SH-SY5Y (cell line): ENCODE data around the gene SEPTIN2.

ENCODE experiments used
- GATA2 ChIP-seq: IDR thresholded peaks from 2 replicates; pipeline ENCODE4 v1.6.1; 2011; ENCODE audit warnings: mild to moderate bottlenecking, low read depth, low read length
- GATA3 ChIP-seq: IDR thresholded peaks from 2 replicates; pipeline ENCODE4 v1.6.1; 2011; ENCODE audit warnings: low read depth, mild to moderate bottlenecking, low read length, moderate library complexity

SEPTIN2 gene

DNA sequence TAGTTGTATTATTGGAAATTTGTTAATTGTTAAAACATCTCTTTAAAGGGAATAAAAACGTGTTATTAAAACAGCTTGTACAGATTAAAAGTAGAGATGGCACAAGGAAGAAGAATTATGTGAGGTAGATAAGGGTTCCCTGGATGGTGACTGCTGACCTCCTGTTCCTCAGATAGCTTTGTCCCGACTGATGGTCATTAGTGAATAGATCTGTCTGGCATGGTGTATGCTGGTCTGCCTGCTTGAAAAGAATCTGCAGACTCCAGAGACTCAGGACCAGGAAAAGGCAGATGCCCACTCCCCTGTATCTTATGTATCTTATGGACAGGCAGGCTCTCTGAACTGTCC, 34.8 kb downstream of the SEPTIN2 start:
- no peak for TF ChIP-seq GATA3
- TF ChIP-seq GATA2: no peak

DNA sequence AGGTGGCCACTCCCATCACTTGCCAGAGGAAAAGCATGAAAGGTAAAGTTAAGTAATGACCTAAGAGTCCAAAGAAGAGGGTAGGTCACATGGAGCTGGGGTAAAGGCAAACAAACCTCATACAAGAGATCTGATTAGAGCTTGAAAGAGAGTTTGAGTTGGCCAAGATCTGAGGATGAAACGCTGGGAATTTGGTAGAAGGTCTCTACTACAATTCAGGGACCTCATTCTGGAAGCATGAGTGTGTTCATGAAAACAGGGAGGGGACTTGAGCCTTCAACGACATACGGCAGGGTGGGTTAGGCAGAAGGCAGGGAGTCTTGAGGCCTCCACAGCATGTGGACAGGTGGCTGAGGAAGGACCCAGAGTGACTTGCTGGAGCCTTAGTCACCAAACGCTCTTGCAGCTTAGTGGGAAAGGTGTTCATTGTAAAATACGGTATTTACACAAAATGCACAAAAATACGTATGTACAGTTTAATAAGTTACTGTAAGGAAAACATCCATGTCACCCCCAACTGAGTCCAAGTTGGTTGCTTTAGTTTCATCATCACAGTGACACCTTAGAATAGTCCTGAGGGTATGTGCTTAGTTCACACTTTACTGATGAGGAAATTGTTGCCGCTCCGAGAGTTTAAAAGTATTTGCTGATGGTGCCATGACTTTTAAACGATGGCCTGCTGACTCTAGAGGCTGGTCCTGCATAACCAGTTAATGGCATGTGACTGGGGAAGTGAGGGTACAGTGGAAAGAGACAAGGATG, 35.3 kb downstream of the SEPTIN2 start:
- TF ChIP-seq GATA2 (no peak), GATA3 (no peak)

DNA sequence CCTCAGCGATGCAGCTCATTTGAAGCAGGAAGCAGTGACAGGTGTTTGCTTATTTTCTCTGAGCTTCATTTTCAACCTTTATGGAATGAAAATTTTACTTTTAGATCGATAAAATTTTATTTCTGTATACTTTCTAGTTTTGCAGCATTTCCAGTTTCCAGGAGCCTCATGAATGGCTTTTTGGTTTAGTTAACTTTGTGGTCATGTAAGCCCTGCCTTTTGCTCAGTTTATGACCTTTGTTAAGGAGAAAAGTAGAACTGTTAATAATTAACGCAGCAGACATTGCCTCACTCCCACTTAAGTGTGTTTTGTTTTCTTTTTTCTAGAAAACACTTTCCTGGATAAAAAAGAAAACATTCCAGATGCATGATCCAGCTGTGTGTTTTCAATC, 35.9 kb downstream of the SEPTIN2 start:
- TF ChIP-seq GATA2 (no peak), GATA3 (no peak)

DNA sequence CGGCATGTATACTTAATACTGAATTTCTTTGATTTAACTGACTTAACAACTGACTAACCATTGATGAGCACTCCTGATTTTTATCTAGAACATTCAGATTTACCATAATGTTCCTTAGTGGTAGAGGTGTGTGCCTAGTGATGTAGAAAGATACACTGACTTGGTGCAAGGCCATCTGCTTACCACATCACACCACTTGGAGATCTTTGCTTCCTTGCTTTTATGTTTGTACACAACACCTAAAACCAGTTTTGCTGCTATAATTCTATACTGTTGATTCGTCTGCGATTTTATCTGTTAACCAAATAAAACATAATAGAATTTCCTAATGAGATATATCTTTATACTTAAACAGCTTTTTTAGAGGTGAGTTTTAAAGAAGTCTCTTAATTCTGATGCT, 36.5 kb downstream of the SEPTIN2 start:
- TF ChIP-seq GATA2: no peak
- no peak for TF ChIP-seq GATA3

DNA sequence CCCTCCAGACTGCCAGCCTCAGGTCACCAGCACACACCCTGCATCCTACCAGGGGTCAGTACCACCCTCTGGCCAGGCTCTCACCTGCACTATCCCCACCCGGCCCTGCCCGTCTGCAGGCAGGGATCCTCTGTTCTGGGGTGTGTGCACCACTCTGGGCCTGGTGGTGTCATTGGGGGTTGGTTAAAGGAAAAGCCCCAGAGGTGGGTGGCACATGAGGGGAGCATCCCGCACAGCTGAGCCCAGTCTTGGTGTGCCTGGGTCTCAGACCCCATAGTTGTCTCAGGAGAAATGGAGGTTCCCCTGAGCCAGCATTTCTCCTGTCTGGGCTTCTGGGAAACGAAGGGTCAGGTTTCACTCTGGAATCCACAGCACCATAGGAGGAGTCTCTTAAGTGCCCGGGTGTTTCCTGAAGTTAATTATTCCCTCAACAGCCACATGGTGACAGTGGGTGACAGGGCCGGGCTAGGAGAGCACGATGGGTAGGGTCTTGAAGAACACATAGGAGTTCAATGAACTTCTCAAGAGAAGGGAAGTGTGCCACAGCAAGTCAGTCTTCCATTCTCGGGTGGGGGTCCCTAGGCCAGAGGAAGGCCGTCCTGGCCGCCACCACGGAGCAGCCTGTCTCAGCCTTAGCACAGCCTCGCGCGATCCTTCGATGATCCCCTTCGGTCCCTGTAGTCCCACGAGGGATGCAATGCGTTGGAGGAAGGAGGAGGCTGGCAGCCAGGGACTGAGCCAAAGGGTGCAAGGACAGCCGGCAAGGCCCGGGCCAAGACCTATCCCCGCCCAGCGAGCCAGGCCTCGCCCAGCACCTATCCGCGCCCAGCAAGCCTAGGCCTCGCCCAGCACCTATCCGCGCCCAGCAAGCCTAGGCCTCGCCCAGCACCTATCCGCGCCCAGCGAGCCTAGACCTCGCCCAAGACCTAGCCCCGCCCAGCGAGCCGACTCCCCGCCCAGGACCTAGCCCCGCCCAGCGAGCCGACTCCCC, 39.2 kb downstream of the SEPTIN2 start:
- TF ChIP-seq GATA3 (no peak), GATA2 (no peak)

DNA sequence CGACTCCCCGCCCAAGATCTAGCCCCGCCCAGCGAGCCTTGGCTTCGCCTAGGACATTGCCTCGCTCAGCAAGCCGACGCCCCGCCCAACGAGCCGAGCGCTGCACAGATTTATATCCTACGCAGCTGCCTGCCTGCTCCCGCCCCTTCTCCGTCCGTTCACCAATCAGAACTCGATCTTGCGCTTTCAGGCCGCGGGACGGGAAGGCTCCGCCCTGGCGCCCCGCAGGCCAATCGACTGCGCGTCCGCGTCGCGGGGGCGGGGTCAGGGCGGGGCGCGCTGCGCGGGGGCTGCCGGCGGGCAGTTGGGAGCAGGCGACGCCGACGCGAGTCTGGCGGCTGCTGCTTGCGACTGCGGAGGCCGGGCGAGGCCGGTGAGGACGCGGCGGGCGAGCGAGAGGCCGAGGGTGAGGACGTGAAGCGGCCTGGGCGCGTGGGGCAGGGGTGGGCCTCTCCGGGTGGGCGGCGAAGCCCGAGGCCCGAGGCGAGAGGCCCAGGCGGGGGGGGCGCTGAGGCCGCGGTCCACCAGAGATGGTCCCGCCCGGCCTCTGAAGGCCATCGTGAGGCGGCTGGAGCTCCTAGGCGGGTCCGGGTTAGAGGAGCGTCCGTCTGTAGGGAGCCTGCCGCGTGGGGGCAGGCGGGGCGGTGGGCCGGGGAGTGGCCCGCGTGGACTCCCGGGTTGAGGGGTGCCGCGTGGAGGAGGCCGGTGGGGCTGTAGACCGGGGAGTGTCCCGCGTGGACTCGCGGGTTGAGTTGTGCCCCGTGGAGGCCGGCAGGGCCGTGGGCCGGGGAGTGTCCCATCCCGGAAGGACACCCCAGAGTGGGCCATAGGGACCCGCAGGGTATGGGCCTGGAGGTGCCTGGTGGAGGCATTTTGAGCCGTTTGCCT, 40.5 kb downstream of the SEPTIN2 start, which contains the start of gene FARP2:
FARP2 (plus strand) TSS at position 303 of the 888 bp plus-strand sequence. CDS start 16,823 bp downstream, outside the sequence.
- TF ChIP-seq GATA3 (no peak), GATA2 (no peak)

DNA sequence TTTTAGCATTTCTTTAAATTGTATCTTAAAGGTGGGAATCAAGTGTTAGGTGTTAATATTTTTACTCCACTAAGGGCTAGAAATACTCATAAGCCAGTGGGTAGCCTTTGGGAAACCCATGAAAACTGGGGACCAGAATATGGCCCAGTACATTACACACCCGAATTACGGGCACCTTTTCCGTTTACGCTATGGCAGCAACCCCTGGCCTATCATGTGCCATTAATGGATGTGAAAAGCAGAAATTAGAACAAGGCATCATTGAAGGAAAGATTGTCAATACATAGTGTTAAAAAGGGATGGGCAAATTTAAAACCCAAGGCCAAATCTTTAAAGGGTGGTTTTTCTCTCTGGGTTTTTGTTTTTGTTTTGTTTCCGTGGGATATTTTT, 41.1 kb downstream of the SEPTIN2 start:
- TF ChIP-seq GATA3: no peak
- TF ChIP-seq GATA2: no peak

DNA sequence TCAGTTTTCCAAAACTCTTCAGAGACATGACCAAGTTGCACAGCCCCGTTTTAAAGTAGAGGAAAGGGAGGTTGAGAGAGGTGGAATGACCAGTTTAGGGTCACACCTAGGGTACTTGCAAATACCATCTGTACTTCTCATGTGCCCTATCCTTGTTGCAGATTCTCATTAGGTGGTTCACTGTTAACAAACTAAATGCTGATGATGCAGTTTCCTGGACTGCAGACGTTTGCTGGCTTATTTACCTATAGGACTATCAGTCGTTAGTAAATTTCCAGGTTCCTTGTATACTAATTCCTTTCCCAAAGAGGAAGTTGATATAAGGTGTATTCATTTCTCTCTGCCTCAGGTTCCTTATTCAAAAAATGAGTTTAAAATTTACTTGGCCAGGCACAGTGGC, 41.8 kb downstream of the SEPTIN2 start:
- TF ChIP-seq GATA3 (no peak), GATA2 (no peak)

DNA sequence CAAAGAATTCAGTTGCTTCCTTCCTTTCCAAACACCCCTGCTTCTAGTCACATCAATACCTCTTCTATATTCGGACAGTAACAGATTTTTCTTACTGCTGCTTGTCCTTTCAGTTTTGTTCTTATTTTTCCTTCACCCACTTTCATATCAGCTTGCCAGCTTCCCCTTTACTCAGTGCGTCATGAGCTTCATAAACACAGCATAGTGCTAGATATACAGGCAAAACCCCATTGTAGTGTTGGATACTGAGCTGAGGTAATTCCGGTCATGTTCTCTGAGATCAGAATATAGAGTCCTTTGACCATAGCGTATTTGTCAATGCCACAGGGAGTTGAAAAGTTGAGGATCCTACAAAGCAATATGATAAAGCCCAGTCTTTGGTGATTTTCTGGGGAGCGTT, 42.7 kb downstream of the SEPTIN2 start:
- TF ChIP-seq GATA2 (no peak), GATA3 (no peak)

DNA sequence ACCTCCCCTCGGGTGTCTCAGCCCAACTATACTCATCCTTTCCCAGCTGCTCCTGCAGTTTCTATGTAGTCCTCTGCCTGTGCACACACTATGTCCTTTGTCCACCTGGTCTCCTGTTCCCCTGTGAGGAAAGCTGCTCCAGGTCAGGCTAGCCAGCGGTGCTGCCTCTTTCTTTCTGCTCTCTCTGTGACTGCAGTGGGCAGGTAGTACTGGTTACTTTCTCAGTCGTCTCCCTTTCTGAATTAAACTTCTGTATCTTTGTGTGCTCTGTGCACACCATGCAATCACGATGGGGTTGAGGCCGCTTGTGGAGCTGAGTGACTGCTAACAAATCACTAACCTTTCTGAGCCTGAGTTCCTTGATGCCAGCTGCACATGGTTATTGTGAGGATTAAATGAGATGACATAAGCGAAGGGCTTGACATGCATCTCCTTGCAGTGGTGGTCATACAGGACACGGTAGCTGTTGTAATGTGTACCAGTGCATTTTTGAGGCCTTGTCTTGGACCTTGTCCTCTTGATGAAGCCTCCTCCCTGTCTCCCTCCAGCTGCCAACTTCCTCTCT, 43.8 kb downstream of the SEPTIN2 start:
- no peak for TF ChIP-seq GATA3
- no peak for TF ChIP-seq GATA2

DNA sequence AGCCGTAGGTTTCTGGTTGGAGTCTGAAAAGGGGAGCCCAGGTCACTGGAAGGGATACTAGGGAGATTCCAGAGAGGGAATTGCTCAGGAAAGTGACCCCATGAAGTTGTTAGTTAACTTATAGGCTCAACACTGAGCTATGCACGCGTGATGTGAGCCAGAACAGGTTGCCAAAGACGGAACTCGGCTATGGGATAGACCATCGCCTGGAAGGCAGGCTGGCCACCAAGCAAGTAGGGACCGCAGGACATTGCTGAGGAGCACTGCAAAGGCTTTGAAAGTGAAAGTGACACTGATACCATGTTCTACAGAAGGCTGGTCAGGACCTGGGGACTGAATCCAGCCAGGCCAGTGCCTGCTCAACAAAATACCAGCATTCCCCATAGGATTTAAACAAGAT, 47.7 kb downstream of the SEPTIN2 start:
- TF ChIP-seq GATA2: no peak

DNA sequence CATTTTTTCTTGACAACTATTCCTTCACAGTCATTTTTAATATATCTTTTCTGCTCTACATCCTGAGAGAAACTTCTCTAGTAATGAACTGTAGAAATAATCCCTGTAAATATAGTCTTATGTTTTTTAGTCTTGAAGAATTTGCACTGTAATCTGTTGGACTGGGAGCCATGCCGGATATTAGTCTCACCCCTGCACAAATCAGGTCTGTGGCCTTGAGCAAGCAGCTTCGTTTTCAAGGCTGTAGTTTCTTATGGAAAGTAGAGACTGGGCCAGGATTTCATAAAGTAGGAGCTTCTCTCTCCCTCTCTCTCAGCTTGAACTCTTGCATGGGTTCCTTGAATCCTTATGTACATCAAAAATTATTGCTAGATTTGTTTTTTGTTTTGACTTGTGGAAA, 49.1 kb downstream of the SEPTIN2 start:
- TF ChIP-seq GATA3 (no peak), GATA2 (no peak)

DNA sequence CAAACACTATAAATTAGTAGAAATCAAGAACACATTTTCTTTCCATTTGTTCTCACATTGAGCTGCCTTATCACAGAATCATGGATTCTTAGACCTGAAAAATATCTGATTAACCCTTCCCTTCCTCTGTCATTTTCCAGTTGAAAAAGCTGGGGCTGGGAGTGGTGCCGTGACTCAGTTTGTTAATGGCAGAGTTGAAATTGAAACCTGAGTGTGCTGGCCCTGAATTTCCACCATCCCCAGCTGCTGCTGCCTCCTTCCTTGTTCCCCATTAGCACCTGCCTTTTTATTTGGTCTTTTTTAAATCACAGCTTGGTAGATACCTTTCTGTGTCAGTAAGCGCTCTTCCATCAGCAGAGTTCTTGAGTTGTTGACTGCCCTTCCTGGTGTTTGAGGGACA, 51.0 kb downstream of the SEPTIN2 start:
- no peak for TF ChIP-seq GATA2
- TF ChIP-seq GATA3: no peak
